Astrocyte of the spinal cord (primary cell): ENCODE results near the gene MICAL1.

Experiments
- DNase-seq: peaks from one replicate; pipeline ENCODE4 v3.0.0; 2011; ENCODE audit warnings: low read depth, low spot score
- H3K4me3 ChIP-seq: 2 replicates; pipeline ENCODE4 v1.5.1; 2011; ENCODE audit warnings: low read depth, mild to moderate bottlenecking, low read length, moderate library complexity
- CTCF ChIP-seq: IDR thresholded peaks from 2 replicates; pipeline ENCODE4 v1.5.1; 2012; ENCODE audit warnings: low read depth, mild to moderate bottlenecking, low read length, inconsistent platforms
- in situ Hi-C: cut with HindIII; loops from 2 replicates; pipeline ENCODE4 v1.10.0; 2017; ENCODE audit warnings: low sequenced_read_pairs

MICAL1 gene

GRCh38 chr6:109449795-109450673 lies 5.5 kb downstream of the MICAL1 start:
- H3K4me3 ChIP-seq: no peak overlapping the region
- in situ Hi-C loops: no loop called here
- no peak for DNase-seq
- TF ChIP-seq CTCF: no peak

- DNase-seq: no peak
- no peak for TF ChIP-seq CTCF
- no peak overlapping the region for H3K4me3 ChIP-seq
- in situ Hi-C loops: no loop called here
Measured at GRCh38 chr6:109449064-109449794, 6.3 kb downstream of the MICAL1 start.

GRCh38 chr6:109448615-109449014 lies 7.0 kb downstream of the MICAL1 start:
- in situ Hi-C loops: no loop called here
- H3K4me3 ChIP-seq: no peak overlapping the region
- TF ChIP-seq CTCF: no peak
- no peak for DNase-seq

GRCh38 chr6:109447878-109448555 lies 7.6 kb downstream of the MICAL1 start:
- in situ Hi-C loops: no loop called here
- TF ChIP-seq CTCF: no peak
- no peak overlapping the region for H3K4me3 ChIP-seq
- no peak for DNase-seq

DNA sequence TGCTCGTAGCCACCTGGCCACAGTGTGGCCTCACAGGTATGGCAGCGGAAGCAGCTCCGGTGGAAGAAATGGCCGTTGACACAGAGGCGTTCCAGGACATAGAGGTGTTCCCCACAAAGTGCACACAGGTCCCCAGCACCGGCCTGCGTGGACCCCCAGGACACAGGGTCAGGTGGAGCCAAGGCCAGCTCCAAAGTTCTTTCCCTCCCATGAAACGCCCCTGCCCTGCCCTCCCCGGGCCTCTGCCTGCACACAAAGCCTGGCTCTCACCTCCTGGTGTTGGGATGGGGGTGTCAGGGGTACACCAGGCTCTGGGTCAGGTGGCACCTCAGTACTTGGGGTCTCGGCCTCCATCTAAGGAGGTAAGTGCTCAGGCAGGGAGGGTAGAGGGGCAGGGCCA lies 8.5 kb downstream of the MICAL1 start:
- in situ Hi-C loops: no loop called here
- TF ChIP-seq CTCF: no peak
- no peak for DNase-seq
- H3K4me3 ChIP-seq: no peak overlapping the region

- in situ Hi-C loops: no loop called here
- no peak overlapping the region for H3K4me3 ChIP-seq
- no peak for TF ChIP-seq CTCF
Measured at GRCh38 chr6:109446541-109446940, 9.0 kb downstream of the MICAL1 start.

More at GRCh38 chr6:109446541-109446940, 9.0 kb downstream of the MICAL1 start:
- no peak for DNase-seq
